WI38 (cell line): Measurements from ENCODE around the gene PLPP1.

ENCODE experiments used
- H3K4me3 ChIP-seq: 2 replicates; pipeline ENCODE4 v1.5.1; 2011; ENCODE audit warnings: low read depth, mild to moderate bottlenecking, control low read depth, low read length
- CTCF ChIP-seq: IDR thresholded peaks from 2 replicates; pipeline ENCODE4 v1.5.1; 2012; ENCODE audit warnings: low read depth, mild to moderate bottlenecking, control low read depth, low read length

Gene PLPP1

DNA sequence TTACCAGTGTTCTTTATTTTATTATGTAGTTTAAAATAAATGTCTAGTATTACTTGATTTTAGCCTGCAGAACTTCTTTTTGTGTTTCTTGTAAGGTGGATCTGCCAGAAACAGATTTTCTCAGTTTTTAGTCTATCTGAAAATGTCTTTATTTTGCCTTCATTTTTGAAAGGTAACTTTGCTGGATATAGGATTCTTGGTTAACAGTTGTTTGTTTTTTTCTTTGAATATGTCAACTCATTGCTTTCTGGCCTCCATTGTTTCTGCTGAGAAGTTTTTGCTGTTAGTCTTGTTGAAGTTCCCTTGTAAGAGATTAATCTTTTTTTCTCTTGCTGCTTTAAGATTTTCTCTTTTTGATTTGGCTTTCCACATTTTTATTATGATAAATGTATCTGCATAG is 151.5 kb downstream of the PLPP1 start:
- no peak overlapping the region for H3K4me3 ChIP-seq
- TF ChIP-seq CTCF = no peak

- no peak overlapping the region for H3K4me3 ChIP-seq
- TF ChIP-seq CTCF = no peak
Measured at GRCh38 chr5:55377810-55378209, 157.0 kb downstream of the PLPP1 start.
